Measurements from ENCODE around the gene TAMALIN.
A peak's percentile ranks its signal among the peaks of the same experiment; 100 is the strongest.

TAMALIN gene

GRCh38 chr12:52009081-52009751, 2.5 kb downstream of the TAMALIN start:
- Histone ChIP-seq H3K4me3 (ENCODE audit: control insufficient read depth in 1 of 7, extremely low read depth in 1 of 7, insufficient read depth in 4 of 7, low read depth in 2 of 7, low read length in 6 of 7) (no peak overlapping the region), H3K27me3 (replicated peaks in 2 of 5; ENCODE audit: control insufficient read depth in 4 of 5, insufficient read depth in 5 of 5, low read length in 4 of 5) (peaks cover 0 to 12% (median 8%) of the 10 kb centered on the region in 5 experiments), H3K4me1 (ENCODE audit: control extremely low read depth in 1 of 4, control insufficient read depth in 4 of 4, insufficient read depth in 4 of 4, low read length in 3 of 4) (peaks cover 3 to 56% (median 48%) of the 10 kb centered on the region in 4 experiments), H3K36me3 (ENCODE audit: control insufficient read depth in 4 of 4, insufficient read depth in 4 of 4, low read length in 3 of 4) (peaks cover 0 to 26% (median 8%) of the 10 kb centered on the region in 4 experiments), H3K27ac (ENCODE audit: insufficient read depth in 1 of 2, low read depth in 1 of 2, low read length in 2 of 2, poor library complexity in 1 of 2, severe bottlenecking in 2 of 2) (no peak overlapping the region), H3K9me3 (ENCODE audit: control extremely low read depth in 1 of 5, control insufficient read depth in 4 of 5, insufficient read depth in 2 of 5, low read depth in 1 of 5, low read length in 4 of 5) (peaks cover 0 to 4% (median 0%) of the 10 kb centered on the region in 5 experiments)
- WGBS (ENCODE audit: insufficient coverage), result 83% methylated on average over 5 of the region's 10 CpGs
- POLR2A ChIA-PET, result interaction anchor here (7.6 kb wide), 1 partner anchor 12 kb away, joined by 120 read pairs; no protein-coding TSS in a partner anchor
- CTCF ChIA-PET, result interaction anchor here (1.3 to 13.5 kb wide), 3 partner anchors 12 to 17 kb away, joined by 3 to 437 read pairs (median 155); no protein-coding TSS in a partner anchor
- peak in 1 of 3 donors; percentile 10 for DNase-seq

- ChIA-PET CTCF (interaction anchor here (0.9 to 13.5 kb wide), 4 partner anchors 11 to 121 kb away, joined by 3 to 437 read pairs (median 80); no protein-coding TSS in a partner anchor), POLR2A (interaction anchor here (7.6 kb wide), 1 partner anchor 11 kb away, joined by 120 read pairs; no protein-coding TSS in a partner anchor)
- peaks cover 0 to 4% (median 0%) of the 10 kb centered on the region in 5 experiments for H3K9me3 ChIP-seq (ENCODE audit: control extremely low read depth in 1 of 5, control insufficient read depth in 4 of 5, insufficient read depth in 2 of 5, low read depth in 1 of 5, low read length in 4 of 5)
- peaks cover 0 to 10% (median 8%) of the 10 kb centered on the region in 5 experiments for H3K27me3 ChIP-seq (replicated peaks in 2 of 5; ENCODE audit: control insufficient read depth in 4 of 5, insufficient read depth in 5 of 5, low read length in 4 of 5)
- peaks cover 3 to 55% (median 45%) of the 10 kb centered on the region in 4 experiments for H3K4me1 ChIP-seq (ENCODE audit: control extremely low read depth in 1 of 4, control insufficient read depth in 4 of 4, insufficient read depth in 4 of 4, low read length in 3 of 4)
- H3K36me3 ChIP-seq (ENCODE audit: control insufficient read depth in 4 of 4, insufficient read depth in 4 of 4, low read length in 3 of 4), result peaks cover 0 to 29% (median 8%) of the 10 kb centered on the region in 4 experiments
- peak overlapping the region in 2 of 7 experiments; percentile 19 to 33 for H3K4me3 ChIP-seq (ENCODE audit: control insufficient read depth in 1 of 7, extremely low read depth in 1 of 7, insufficient read depth in 4 of 7, low read depth in 2 of 7, low read length in 6 of 7)
- 22% methylated on average over 6 of the region's 11 CpGs for whole genome bisulfite sequencing (ENCODE audit: insufficient coverage)
- no peak overlapping the region for H3K27ac ChIP-seq (ENCODE audit: insufficient read depth in 1 of 2, low read depth in 1 of 2, low read length in 2 of 2, poor library complexity in 1 of 2, severe bottlenecking in 2 of 2)
- DNase-seq, result peak; percentile 24 to 63 (median 54)
These were observed 3.4 kb downstream of the TAMALIN start for GRCh38 chr12:52010152-52010622.

GRCh38 chr12:52010692-52011601, 4.2 kb downstream of the TAMALIN start:
- POLR2A ChIA-PET, result interaction anchor here (7.6 kb wide), 1 partner anchor 10 kb away, joined by 120 read pairs; no protein-coding TSS in a partner anchor
- Histone ChIP-seq H3K27me3 (replicated peaks in 2 of 5; ENCODE audit: control insufficient read depth in 4 of 5, insufficient read depth in 5 of 5, low read length in 4 of 5) (peaks cover 0 to 6% (median 4%) of the 10 kb centered on the region in 5 experiments), H3K4me3 (ENCODE audit: control insufficient read depth in 1 of 7, extremely low read depth in 1 of 7, insufficient read depth in 4 of 7, low read depth in 2 of 7, low read length in 6 of 7) (peak overlapping the region in 1 of 7 experiments; percentile 19), H3K4me1 (ENCODE audit: control extremely low read depth in 1 of 4, control insufficient read depth in 4 of 4, insufficient read depth in 4 of 4, low read length in 3 of 4) (peaks cover 0 to 47% (median 38%) of the 10 kb centered on the region in 4 experiments), H3K9me3 (ENCODE audit: control extremely low read depth in 1 of 5, control insufficient read depth in 4 of 5, insufficient read depth in 2 of 5, low read depth in 1 of 5, low read length in 4 of 5) (peaks cover 0 to 4% (median 0%) of the 10 kb centered on the region in 5 experiments), H3K36me3 (ENCODE audit: control insufficient read depth in 4 of 4, insufficient read depth in 4 of 4, low read length in 3 of 4) (peaks cover 0 to 29% (median 8%) of the 10 kb centered on the region in 4 experiments), H3K27ac (ENCODE audit: insufficient read depth in 1 of 2, low read depth in 1 of 2, low read length in 2 of 2, poor library complexity in 1 of 2, severe bottlenecking in 2 of 2) (no peak overlapping the region)
- CTCF ChIA-PET, result interaction anchor here (0.9 to 13.5 kb wide), 4 partner anchors 10 to 122 kb away, joined by 3 to 437 read pairs (median 80); no protein-coding TSS in a partner anchor
- WGBS (ENCODE audit: insufficient coverage), result 100% methylated on average over 6 of the region's 8 CpGs
- no peak for DNase-seq

GRCh38 chr12:52011602-52012214, 5.0 kb downstream of the TAMALIN start:
- peaks cover 0 to 42% (median 31%) of the 10 kb centered on the region in 4 experiments for H3K4me1 ChIP-seq (ENCODE audit: control extremely low read depth in 1 of 4, control insufficient read depth in 4 of 4, insufficient read depth in 4 of 4, low read length in 3 of 4)
- WGBS (ENCODE audit: insufficient coverage), result 96% methylated on average over 6 of the region's 8 CpGs
- peaks cover 0 to 4% (median 0%) of the 10 kb centered on the region in 5 experiments for H3K9me3 ChIP-seq (ENCODE audit: control extremely low read depth in 1 of 5, control insufficient read depth in 4 of 5, insufficient read depth in 2 of 5, low read depth in 1 of 5, low read length in 4 of 5)
- H3K27me3 ChIP-seq (replicated peaks in 2 of 5; ENCODE audit: control insufficient read depth in 4 of 5, insufficient read depth in 5 of 5, low read length in 4 of 5), result no peaks in the 10 kb centered on the region
- CTCF ChIA-PET, result interaction anchor here (1.1 to 13.5 kb wide), 3 partner anchors 8 to 120 kb away, joined by 5 to 437 read pairs (median 6); no protein-coding TSS in a partner anchor
- no peak overlapping the region for H3K27ac ChIP-seq (ENCODE audit: insufficient read depth in 1 of 2, low read depth in 1 of 2, low read length in 2 of 2, poor library complexity in 1 of 2, severe bottlenecking in 2 of 2)
- POLR2A ChIA-PET, result interaction anchor here (7.6 kb wide), 1 partner anchor 10 kb away, joined by 120 read pairs; no protein-coding TSS in a partner anchor
- no peak overlapping the region for H3K4me3 ChIP-seq (ENCODE audit: control insufficient read depth in 1 of 7, extremely low read depth in 1 of 7, insufficient read depth in 4 of 7, low read depth in 2 of 7, low read length in 6 of 7)
- peaks cover 0 to 29% (median 8%) of the 10 kb centered on the region in 4 experiments for H3K36me3 ChIP-seq (ENCODE audit: control insufficient read depth in 4 of 4, insufficient read depth in 4 of 4, low read length in 3 of 4)
- peak in 1 of 3 donors; percentile 6 for DNase-seq

- CTCF ChIA-PET, result interaction anchor here (0.9 to 13.5 kb wide), 4 partner anchors 7 to 16 kb away, joined by 3 to 437 read pairs (median 4); no protein-coding TSS in a partner anchor
- Histone ChIP-seq H3K27me3 (replicated peaks in 2 of 5; ENCODE audit: control insufficient read depth in 4 of 5, insufficient read depth in 5 of 5, low read length in 4 of 5) (no peaks in the 10 kb centered on the region), H3K4me1 (ENCODE audit: control extremely low read depth in 1 of 4, control insufficient read depth in 4 of 4, insufficient read depth in 4 of 4, low read length in 3 of 4) (peaks cover 0 to 22% (median 16%) of the 10 kb centered on the region in 4 experiments), H3K9me3 (ENCODE audit: control extremely low read depth in 1 of 5, control insufficient read depth in 4 of 5, insufficient read depth in 2 of 5, low read depth in 1 of 5, low read length in 4 of 5) (peaks cover 0 to 4% (median 0%) of the 10 kb centered on the region in 5 experiments), H3K27ac (ENCODE audit: insufficient read depth in 1 of 2, low read depth in 1 of 2, low read length in 2 of 2, poor library complexity in 1 of 2, severe bottlenecking in 2 of 2) (no peak overlapping the region), H3K36me3 (ENCODE audit: control insufficient read depth in 4 of 4, insufficient read depth in 4 of 4, low read length in 3 of 4) (peaks cover 0 to 29% (median 8%) of the 10 kb centered on the region in 4 experiments), H3K4me3 (ENCODE audit: control insufficient read depth in 1 of 7, extremely low read depth in 1 of 7, insufficient read depth in 4 of 7, low read depth in 2 of 7, low read length in 6 of 7) (no peak overlapping the region)
- POLR2A ChIA-PET, result interaction anchor here (1.1 to 1.7 kb wide), 3 partner anchors 8 to 10 kb away, joined by 3 to 7 read pairs (median 3); no protein-coding TSS in a partner anchor
- peak in 1 of 3 donors; percentile 6 for DNase-seq
- WGBS (ENCODE audit: insufficient coverage), result 92% methylated on average over 14 of the region's 16 CpGs
These were observed 7.0 kb downstream of the TAMALIN start for GRCh38 chr12:52013626-52014310.
